SHP77 (cell line): ENCODE data around the gene CASK.

Experiments
- DNase-seq, 2 experiments: peaks; one replicate each; lab custom pipeline; 2025; lab: John Stamatoyannopoulos, UW

Gene CASK, protein sequence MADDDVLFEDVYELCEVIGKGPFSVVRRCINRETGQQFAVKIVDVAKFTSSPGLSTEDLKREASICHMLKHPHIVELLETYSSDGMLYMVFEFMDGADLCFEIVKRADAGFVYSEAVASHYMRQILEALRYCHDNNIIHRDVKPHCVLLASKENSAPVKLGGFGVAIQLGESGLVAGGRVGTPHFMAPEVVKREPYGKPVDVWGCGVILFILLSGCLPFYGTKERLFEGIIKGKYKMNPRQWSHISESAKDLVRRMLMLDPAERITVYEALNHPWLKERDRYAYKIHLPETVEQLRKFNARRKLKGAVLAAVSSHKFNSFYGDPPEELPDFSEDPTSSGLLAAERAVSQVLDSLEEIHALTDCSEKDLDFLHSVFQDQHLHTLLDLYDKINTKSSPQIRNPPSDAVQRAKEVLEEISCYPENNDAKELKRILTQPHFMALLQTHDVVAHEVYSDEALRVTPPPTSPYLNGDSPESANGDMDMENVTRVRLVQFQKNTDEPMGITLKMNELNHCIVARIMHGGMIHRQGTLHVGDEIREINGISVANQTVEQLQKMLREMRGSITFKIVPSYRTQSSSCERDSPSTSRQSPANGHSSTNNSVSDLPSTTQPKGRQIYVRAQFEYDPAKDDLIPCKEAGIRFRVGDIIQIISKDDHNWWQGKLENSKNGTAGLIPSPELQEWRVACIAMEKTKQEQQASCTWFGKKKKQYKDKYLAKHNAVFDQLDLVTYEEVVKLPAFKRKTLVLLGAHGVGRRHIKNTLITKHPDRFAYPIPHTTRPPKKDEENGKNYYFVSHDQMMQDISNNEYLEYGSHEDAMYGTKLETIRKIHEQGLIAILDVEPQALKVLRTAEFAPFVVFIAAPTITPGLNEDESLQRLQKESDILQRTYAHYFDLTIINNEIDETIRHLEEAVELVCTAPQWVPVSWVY

DNA sequence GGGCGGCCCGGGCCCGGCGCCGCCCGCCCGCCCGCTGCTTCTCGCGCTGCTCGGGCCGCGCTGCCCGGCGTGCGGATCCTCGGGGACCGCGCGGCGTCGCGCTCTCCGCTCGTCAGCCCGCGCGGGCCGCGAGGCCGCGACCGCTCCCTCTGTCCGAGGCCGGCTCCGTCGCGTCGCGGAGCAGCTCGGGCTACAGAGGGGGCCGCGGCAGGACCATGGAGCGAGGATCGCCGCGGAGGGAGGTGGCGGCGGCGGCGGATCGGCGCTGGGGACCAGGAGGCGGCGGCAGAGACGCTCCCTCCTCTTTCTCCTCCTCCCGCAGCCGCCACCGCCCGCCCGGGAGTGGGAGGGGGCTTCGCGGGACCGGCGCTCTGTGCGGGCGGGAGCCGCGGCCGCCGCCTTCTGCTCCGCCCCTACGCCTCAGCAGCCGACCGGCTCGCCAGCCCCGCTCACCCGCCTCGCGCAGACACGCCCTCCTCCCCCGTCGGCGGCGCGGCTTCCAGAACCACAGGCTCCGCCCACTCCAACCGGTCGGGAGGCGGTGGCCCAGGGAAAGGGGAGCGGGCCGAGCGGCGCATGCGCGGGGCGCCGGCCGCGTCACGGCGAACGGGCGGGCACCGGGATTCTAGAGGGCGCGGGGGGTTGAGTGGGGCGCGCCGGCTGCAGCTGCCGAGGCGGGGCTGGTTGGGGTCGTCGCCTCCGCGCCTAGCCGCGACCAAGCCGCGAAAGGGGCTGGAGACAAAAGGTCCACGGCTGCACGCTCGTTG lies at the start of gene CASK:
CASK (minus strand) TSS at position 344 of the 767 bp plus-strand sequence. CDS start 566 bp downstream, outside the sequence.
- DNase-seq = peak; percentile 59 to 80

DNA sequence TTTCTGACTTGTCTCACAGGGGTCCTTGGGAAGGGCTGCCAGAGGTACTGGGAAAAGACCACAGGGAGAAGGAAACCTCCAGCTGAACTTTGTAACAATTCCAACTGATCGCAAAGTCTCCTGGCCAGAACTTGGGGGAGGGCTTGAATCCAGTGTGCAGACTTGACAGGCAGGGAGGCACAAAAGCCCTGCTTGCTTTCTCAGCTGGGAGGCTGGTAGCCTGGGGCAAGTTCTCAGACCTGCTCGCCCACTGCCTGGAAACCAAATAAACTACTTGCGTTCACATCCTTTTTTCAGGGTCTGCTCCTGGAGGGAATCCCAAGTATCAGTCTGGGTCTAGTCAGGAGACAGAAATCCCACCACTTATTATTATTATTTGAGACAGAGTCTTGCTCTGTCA lies 48.0 kb upstream of the CASK start:
- DNase-seq = no peak

DNA sequence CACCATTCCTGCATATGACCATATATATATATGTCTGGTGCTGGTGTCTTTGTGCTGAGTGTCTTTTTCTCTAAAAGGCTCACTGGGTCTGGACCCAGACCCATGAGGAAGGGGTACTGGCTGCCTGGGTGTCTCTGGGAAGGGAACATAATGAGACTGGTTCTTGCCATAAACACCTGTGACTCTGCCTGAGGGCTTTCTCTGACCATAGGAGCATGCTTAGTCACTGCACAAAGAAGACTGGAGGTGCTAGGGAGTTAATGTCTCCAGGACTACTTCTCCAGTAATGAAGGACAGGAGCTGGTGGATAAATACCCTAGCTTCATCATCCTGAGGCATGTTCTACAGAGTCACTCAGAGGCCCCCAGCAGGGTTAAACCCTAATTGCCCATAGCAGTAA lies 47.1 kb upstream of the CASK start:
- no peak for DNase-seq

DNA sequence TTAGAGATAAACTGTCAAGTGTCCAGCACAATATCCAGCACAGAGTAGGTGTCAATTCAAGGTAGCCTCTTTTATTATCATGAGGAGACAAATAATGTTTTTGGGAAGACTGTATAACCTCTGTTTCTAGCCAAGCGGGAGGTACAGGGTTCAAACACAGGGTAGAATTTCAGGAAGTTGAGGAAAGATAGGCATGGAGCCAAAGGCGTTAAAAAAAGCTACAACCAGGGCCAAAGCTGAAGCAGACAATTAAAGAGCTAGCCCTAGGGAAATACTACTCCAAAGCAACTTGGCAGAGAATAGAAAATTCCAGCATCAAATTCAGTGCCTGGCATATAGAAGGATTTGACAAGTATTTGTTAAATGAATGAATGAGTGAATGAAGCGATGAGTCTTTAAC lies 40.0 kb upstream of the CASK start:
- no peak for DNase-seq

DNA sequence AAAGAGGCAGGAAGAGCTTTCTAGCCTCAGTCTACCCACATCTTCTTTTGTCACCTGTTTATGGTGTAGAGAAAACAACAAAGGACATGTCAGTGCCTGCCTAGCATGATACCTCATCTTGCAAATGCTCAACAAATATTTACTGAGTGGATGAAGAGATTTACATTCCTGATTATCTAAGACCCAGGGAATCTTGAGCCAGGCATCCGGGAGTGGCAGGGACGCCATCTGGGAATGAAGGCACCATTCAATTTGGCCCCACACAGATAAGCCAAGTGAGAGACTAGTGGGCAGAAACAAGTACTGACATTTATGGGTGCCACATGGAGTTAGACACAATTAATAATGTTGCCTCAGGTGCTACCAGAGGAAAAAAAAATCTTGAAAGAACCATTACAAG lies 36.8 kb upstream of the CASK start:
- no peak for DNase-seq

DNA sequence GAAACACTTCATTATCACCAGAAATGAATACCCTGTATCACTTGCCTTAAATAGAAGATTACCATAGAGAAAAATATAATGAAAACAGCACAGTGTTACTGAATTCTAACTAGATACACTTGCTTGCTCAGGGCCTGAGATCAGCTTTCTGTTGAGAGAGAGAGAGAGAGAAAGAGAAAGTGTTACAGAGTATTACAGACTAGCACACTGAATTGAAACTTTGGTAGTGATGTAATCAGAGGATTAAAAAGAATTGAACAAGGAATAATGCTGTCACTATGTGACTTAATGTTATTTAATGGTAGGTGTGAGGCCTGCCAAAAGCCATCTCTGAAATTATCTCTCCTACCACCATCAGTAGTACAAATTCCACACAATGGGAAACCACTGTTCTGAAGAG lies 35.5 kb upstream of the CASK start:
- no peak for DNase-seq

DNA sequence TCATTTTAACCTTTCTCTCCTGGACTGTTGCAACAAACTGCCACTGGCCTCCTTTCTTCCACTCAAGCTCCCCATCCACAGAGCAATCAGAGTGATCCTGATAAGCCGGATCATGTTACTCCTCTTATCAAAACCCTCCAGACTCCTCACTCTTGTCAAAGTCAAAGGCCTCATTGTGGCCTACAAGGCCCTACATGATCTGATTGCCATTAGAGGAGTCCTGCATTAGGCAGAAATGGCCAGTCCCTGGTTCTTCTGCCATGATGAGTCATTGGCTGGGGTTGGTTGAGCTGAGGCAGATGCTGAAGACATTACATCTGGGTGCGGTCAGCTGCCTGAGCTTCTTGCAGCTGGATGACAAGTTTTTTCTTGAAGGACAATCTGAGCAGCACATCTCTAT lies 32.7 kb upstream of the CASK start:
- no peak for DNase-seq

DNA sequence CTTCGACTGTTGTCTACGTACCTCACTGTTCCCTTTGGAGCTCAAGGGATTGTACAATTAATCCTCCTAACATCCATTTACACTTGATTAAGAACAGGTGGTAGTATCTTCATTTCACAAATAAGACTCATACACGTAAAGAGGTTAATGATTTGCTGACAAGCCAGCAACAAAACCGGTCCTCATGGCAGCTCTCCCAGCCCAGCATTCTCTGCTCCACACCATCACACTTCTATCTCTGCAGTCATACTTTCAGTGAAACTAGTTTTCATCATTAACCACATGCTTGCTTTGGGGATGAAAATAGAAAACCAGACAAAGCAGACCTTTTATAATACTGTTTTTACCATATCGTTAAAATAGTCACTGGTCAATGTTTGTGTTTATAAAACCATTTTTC lies 28.7 kb upstream of the CASK start:
- DNase-seq = no peak

DNA sequence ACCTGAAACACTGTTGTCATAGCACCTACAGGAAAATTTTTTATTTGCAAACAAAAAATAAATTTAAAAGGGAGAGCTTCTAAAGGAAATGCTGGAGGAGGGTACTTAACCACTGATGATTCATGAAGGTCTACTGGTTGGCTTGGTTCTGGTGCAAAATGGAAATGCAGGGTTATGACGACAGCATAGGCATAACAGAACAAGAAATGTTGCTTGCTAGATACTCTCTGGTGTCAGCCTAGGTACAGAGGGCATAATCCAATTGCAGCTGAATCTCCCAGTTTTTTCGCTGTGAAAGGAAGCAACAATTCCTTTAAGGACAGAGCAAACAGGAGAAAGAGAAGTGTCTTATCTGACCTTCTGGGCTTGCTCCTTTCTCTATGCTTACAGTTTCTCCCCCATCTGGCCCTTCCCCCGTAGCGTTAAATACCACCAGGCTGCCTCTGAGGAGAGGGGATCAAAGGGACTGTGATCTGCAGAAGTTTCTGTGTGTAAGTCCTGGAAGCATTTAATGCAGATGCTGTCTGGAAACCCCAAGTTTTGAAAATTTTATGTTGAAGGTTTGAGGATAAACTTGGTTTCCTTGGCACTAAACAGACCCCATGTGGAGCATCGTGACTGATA lies 23.7 kb upstream of the CASK start:
- no peak for DNase-seq

DNA sequence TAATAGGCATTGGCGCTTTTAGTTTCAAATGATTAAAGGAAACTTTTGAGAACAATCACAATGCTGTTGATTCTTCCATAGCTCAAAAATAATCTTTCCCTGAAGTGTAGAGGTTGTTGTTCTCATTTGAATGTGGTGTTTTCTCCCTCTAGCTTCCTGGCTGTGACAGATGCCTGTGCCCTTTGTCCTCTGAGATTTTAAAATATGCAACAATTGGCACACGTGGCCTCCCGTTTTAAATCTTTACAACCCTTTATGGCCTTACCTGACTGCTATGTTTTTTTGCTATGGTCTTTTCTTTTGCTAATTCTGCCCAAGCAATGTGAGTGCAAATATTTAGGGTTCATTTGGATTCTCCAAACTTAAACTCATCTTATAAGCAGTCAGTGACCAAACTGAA lies 22.9 kb upstream of the CASK start:
- no peak for DNase-seq

DNA sequence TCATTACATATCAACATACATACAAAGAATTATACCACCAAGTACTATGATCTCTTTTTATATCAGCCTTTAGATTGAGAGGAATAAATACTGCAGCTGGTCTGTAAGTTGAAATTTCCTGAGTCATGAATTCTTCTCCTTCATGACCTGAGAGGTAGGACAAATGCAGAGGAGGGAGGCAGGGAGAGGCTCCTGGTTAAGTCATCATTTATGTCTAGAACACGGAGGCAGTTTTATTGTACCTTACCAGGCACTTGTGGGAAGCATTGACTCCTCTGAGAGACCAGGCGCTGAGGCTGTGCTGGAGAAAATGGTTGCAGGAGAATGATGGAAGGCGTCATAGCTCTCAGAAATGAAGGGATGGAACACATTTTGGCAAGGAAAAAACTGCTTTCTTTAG lies 12.5 kb upstream of the CASK start:
- no peak for DNase-seq

DNA sequence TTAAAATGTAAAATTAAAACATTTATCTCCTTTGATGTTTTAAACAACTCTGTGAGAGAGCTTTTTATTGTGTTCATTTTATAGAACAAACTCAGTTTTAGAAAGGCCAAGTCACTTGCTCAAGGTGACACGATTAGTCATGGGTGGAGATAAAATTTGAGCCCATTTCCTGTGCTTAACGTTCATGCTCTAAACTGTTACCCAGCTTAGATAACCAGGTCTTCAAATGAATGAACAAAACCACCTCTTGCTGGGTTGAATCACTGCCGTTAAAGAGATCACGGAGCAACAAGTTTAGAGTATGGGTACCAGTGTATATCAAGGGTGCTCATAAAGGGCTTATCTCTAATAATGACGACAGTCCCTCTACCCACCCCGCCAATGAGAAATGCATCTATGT lies 10.2 kb upstream of the CASK start:
- DNase-seq = no peak

DNA sequence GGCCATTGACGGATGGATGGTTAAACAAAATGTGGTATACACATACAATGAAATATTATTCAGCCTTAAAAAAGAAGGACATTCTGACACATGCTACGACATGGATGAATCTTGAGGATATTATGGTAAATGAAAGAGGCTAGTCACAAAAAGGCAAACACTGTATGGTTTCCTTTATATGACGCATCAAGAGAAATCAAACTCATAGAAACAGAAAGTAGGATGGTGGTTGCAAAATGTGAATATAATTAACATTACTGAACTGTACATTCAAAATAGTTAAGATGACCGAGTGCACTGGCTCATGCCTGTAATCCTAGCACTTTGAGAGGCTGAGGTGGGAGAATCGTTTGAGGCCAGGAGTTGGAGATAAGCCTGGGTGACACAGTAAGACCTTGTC lies 9.5 kb upstream of the CASK start:
- DNase-seq = no peak

DNA sequence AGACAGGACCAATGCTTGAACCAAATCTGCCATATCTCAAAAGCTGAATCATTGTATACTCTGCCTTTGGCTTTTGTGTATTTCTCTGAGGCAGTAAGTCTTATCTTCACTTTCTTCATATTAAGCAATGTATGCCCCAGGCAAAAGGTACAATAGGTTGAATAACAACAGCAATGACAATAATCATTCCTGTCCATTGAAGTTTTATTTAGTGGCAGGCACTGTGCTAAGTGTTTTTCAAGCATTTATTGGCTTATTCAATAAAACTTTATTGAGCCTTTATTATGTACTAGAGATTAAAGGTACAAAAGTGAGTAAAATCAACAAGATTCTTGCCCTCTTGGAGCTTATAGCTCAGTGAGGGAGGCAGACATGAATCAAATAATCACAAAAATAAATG lies 8.2 kb upstream of the CASK start:
- no peak for DNase-seq

DNA sequence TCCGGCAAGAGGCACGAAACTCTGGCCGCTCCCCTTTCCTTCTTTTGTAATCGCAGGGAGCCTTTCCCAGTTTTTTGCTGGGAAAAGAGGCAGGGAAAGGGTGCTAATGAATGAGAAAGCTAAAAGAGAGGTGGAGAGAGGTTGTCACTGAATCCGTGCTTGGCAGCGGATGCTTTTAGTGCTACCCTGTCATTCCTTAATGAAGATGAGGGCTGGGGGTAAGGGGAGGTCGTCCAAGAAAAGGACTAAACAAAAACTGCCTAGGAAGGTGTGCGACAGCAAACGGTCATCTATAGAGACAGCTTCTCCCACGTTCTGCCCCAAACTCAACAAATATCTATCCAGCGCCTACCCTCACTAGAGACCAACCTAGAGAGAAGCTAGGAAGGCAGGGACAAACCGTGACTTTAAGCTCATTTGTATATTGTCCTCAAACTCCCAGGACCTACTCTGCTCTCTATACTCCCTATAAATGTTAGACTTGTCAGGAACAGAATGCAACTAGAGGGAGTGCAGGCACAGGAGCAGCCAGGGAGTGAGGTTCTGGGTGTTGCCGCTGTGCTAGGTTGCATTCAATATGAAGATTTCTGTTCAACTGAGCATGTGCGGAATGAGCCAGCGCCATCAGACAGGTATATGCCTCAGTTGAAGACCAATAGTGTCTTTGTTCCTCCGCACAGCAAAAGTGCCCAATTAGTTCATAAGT lies 777 bp upstream of the CASK start:
- DNase-seq = peak; percentile 2 to 28

DNA sequence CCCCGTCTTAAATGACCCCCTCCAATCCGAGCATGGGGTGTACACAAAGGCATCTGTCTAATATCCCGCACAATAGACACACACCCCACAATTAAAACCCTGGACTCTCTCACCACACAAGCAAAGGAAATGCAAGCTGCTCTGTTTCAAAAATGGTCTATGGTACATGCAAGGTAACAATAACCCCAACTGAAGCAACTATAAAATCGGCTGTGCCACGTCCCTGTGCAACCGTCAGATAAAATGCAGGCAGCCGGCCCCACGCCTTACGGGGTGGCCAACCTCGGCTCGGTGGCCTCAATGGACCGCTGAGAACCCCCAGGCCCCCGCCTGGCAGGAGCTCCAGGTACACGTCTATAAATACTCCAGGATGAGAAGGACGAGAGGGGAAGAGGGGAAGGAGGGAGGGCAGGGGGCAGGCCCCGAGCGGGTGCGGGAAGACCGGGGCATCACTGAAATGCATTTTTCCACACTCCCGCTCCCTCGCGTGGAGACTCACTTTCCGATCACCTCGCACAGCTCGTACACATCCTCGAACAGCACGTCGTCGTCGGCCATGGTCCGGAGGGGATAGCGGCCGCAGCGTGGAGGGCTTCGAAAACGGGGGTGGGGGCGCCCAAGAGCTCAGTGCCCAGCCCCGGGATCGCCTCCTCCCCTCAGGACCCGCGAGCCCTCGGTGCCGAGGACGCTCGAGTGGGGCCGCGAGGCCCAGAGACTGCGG lies 763 bp downstream of the CASK start:
- no peak for DNase-seq

DNA sequence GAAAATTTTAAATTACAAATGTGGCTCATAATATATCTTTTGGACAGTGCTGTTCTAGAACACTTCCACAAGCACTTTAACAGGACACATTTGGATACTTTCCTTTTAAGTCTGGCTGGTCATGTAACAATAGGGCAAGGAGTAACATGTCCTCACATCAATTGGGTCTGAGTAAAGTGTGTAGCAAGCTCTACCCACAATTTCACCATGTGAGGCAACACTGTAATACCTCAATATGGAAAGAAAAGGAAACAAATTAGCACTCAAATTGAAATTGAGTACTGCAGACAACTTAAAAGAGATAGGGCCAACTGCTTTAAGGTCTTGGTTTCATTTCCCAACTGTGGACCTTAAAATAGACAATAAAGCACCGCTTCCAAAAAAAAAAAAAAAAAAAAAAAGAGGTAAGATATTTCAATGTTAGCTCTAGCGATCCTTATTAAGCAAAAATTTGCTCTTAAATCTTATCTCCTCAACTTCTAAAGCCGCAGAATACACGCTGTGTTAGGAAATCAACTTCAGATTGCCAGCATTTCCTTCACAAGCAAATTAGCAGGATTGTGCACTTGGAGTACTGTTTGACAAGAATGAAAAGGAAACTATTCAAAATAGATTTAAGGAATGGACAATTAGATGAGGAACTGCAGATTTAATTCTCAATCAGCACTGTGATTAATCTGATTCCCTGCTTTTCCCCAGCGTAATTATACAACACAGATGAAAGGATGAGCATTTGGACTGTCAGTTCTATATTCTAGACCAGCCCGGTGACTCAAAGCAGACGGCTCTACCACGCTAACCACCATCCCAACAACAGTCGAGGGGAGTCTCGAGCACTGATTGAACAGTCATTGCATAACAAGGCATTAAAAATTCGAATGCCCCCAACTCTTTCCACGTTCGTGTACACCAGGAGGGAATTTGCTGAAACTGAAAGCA lies 1.6 kb downstream of the CASK start:
- no peak for DNase-seq

DNA sequence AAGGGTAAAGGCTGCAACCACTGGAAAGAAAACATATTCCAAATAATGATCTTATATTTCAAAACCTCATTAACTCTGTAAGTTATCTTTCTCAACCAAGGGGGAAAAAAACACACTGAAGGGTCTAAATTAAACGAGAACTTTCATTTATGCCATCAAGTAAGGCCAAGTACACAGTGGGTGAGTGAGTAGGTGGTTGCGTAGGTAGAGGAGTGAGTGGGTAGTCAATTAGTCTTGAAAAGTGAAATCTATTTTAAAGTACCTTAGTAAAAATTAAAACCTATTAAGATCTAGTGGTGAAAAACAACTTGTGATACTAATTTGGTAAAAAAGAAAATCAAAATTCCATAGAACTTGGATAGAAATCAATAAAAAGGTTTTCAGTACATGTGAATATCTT lies 3.5 kb downstream of the CASK start:
- DNase-seq = no peak

DNA sequence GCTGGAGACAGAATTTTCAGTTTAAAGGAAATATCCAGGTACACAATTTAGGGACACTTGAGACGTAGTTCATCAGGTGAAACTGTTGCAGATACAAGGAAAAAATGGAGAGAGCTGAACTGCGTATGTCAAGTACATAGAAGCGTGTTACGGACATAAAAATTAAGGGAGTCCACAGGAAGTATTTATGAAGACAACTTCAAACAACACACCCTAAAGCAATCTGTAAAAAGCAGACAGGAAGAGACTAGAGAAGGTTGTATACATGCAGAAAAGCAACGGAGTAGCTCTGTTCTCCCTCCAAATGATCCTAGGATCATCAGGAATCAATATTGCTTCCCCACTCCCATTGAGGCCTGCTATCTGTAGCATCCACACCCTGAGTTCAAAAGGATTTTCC lies 5.8 kb downstream of the CASK start:
- no peak for DNase-seq

DNA sequence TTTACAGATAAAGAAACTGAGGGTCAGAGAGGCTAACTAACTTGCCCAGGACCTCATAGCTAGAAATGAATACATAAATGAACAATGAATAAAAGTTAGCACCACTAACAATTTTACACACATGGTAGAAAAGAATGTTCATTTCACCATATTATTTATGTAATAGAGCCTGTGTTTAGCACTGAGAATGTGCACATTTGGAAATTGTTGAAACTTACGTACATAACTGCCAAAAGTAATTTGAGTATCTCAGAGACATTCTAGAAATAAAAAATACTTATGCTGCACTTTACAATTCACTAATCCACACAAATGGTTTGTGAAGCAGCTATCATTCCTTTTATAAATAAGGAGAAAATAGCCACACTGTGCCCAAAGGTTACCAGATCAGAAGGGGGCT lies 9.9 kb downstream of the CASK start:
- DNase-seq = no peak
